Astrocyte (in vitro differentiated cells and primary cell): ENCODE results near the gene ACOT12.

Experiments used
- EZH2 ChIP-seq: IDR thresholded peaks from 2 replicates; pipeline ENCODE4 v1.6.1; 2012; ENCODE audit warnings: mild to moderate bottlenecking, low read length, inconsistent platforms; ENCODE audit not compliant: insufficient read depth
- TF ChIP-seq, protein P1 (sequence below): IDR thresholded peaks from 2 replicates; pipeline ENCODE4 v1.5.1; 2011; ENCODE audit warnings: low read depth, mild to moderate bottlenecking, inconsistent platforms, low read length, moderate library complexity; ENCODE audit not compliant: insufficient read depth

DNA sequence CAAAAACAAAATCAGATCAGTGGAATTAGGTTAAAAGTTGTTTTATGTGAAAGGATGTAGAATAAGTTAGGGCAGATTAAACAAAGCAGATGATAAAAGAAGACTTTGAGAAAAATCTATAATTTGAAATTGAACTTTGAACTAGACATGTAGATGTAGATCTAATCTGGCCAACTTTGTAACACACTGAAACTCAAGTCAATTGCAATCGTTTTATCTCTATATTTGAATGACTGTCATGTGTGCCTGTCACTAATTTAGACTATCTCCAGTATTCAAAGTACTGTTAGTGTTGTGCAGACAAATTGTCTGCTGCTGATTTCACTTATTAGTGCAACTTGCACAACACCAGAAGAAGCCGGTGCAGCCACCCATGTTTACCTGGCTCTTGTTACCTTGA is 39.8 kb downstream of the ACOT12 start:
- TF ChIP-seq, protein P1, sequence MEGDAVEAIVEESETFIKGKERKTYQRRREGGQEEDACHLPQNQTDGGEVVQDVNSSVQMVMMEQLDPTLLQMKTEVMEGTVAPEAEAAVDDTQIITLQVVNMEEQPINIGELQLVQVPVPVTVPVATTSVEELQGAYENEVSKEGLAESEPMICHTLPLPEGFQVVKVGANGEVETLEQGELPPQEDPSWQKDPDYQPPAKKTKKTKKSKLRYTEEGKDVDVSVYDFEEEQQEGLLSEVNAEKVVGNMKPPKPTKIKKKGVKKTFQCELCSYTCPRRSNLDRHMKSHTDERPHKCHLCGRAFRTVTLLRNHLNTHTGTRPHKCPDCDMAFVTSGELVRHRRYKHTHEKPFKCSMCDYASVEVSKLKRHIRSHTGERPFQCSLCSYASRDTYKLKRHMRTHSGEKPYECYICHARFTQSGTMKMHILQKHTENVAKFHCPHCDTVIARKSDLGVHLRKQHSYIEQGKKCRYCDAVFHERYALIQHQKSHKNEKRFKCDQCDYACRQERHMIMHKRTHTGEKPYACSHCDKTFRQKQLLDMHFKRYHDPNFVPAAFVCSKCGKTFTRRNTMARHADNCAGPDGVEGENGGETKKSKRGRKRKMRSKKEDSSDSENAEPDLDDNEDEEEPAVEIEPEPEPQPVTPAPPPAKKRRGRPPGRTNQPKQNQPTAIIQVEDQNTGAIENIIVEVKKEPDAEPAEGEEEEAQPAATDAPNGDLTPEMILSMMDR, result no peak
- no peak for TF ChIP-seq EZH2
